HepG2 (cell line): ENCODE results near the gene PHRF1. TPM values are rescaled to one million over a fixed set of nuclear protein-coding genes. Genes with fewer than 3 reads are reported as not detected.

Experiments
- ATF7 ChIP-seq, 2 experiments: fragments of 450-650 bp in 1 of 2; sonication (generic) in 1 of 2; formaldehyde crosslinking in 1 of 2; IDR thresholded peaks; 2 replicates each; pipeline versions ENCODE4 v1.4.0 to v1.6.1; 2016 to 2020; ENCODE audit warnings: antibody characterized with exemption in 1 of 2, mild to moderate bottlenecking in 1 of 2, missing genetic modification reagents in 1 of 2
- GMEB1 ChIP-seq: sonication (generic); formaldehyde crosslinking; IDR thresholded peaks from 2 replicates; pipeline ENCODE4 v1.5.1; 2020; ENCODE audit warnings: missing genetic modification reagents, mild to moderate bottlenecking, borderline replicate concordance
- HDAC1 ChIP-seq: sonication (generic); formaldehyde crosslinking; IDR thresholded peaks from 2 replicates; pipeline ENCODE4 v1.5.1; 2020; ENCODE audit warnings: mild to moderate bottlenecking, missing genetic modification reagents
- HIC2 ChIP-seq: sonication (generic); formaldehyde crosslinking; IDR thresholded peaks from 2 replicates; pipeline ENCODE4 v1.9.0; 2022; ENCODE audit warnings: low read depth, missing genetic modification reagents
- HNRNPH1 ChIP-seq: fragments of 200-400 bp; formaldehyde crosslinking; optimal IDR thresholded peaks from 2 replicates; pipeline ENCODE3; 2017; ENCODE audit warnings: mild to moderate bottlenecking, low read depth, low read length
- HNRNPL ChIP-seq: fragments of 200-400 bp; formaldehyde crosslinking; IDR thresholded peaks from 2 replicates; pipeline ENCODE4 v1.6.1; 2017; ENCODE audit warnings: mild to moderate bottlenecking, low read depth, low read length
- HOXA5 ChIP-seq: sonication (generic); formaldehyde crosslinking; IDR thresholded peaks from 2 replicates; pipeline ENCODE4 v1.4.0; 2020; ENCODE audit warnings: missing genetic modification reagents
- NR2F6 ChIP-seq, 2 experiments: IDR thresholded peaks; 2 replicates each; pipeline ENCODE4 v1.6.1; 2016; ENCODE audit warnings: antibody characterized with exemption in 1 of 2, mild to moderate bottlenecking in 1 of 2
- NRL ChIP-seq: sonication (generic); formaldehyde crosslinking; IDR thresholded peaks from 2 replicates; pipeline ENCODE4 v1.5.0; 2020; ENCODE audit warnings: missing genetic modification reagents, mild to moderate bottlenecking, moderate library complexity, borderline replicate concordance
- PAXIP1 ChIP-seq: sonication (generic); formaldehyde crosslinking; conservative IDR thresholded peaks from 2 replicates; pipeline ENCODE4 v1.4.0; 2020; ENCODE audit warnings: mild to moderate bottlenecking, missing genetic modification reagents, moderate library complexity
- POGZ ChIP-seq: sonication (generic); formaldehyde crosslinking; IDR thresholded peaks from 2 replicates; pipeline ENCODE4 v1.4.0; 2020; ENCODE audit warnings: mild to moderate bottlenecking, missing genetic modification reagents
- POLR2A ChIP-seq, 2 experiments: IDR thresholded peaks; 2 replicates each; pipeline ENCODE4 v1.6.1; 2011; ENCODE audit warnings: low read depth in 2 of 2, low read length in 2 of 2, mild to moderate bottlenecking in 1 of 2, moderate library complexity in 1 of 2; ENCODE audit not compliant: insufficient read depth in 1 of 2
- RXRA ChIP-seq: sonication (generic); formaldehyde crosslinking; IDR thresholded peaks from 2 replicates; pipeline ENCODE4 v1.5.1; 2020; ENCODE audit warnings: missing genetic modification reagents
- SKI ChIP-seq: fragments of 450-650 bp; IDR thresholded peaks from one replicate; pipeline ENCODE4 v1.6.1; 2018; ENCODE audit warnings: mild to moderate bottlenecking; ENCODE audit not compliant: partially characterized antibody
- ZBTB38 ChIP-seq: sonication (generic); formaldehyde crosslinking; IDR thresholded peaks from 2 replicates; pipeline ENCODE4 v1.5.1; 2020; ENCODE audit warnings: mild to moderate bottlenecking, missing genetic modification reagents
- ZIK1 ChIP-seq: sonication (generic); formaldehyde crosslinking; IDR thresholded peaks from 2 replicates; pipeline ENCODE4 v1.5.0; 2020; ENCODE audit warnings: mild to moderate bottlenecking, low read depth, missing genetic modification reagents, borderline replicate concordance
- ZNF598 ChIP-seq: sonication (generic); formaldehyde crosslinking; IDR thresholded peaks from 2 replicates; pipeline ENCODE4 v1.5.1; 2020; ENCODE audit warnings: mild to moderate bottlenecking, missing genetic modification reagents, borderline replicate concordance
- ZNF749 ChIP-seq: sonication (generic); formaldehyde crosslinking; IDR thresholded peaks from 2 replicates; pipeline ENCODE4 v1.8.0; 2022; ENCODE audit warnings: mild to moderate bottlenecking, missing genetic modification reagents, moderate library complexity, borderline replicate concordance
- polyA plus RNA-seq, 8 experiments: library from polyadenylated mRNA; depleted of rRNA in 3 of 8; stranded (reverse) in 7 of 8; unstranded in 1 of 8; fragments of >200 nt; fragmentation: Illumina TruSeq in 4 of 8; extraction: Trizol in 4 of 8; gene quantifications; 2 replicates each; pipeline versions ENCODE4 v1.2.1 to v1.2.3, GENCODE V29; 2011 to 2016; ENCODE audit warnings: low read depth in 4 of 8, missing spikeins in 1 of 8, mixed read lengths in 1 of 8; ENCODE audit not compliant: insufficient read depth in 1 of 8
- total RNA-seq, 5 experiments: library from RNA; depleted of rRNA; stranded (reverse); fragments of >200 nt; fragmentation: Illumina TruSeq; extraction: Trizol; gene quantifications; 2 replicates each; pipeline ENCODE4 v1.2.3, GENCODE V29; 2016; ENCODE audit warnings: low read depth in 1 of 5
- TF ChIP-seq, protein P1 (sequence below): sonication (generic); IDR thresholded peaks from 2 replicates; pipeline ENCODE4 v1.6.1; 2016; ENCODE audit warnings: low read depth, borderline replicate concordance

PHRF1 gene
- total and polyA plus RNA-seq, 2 of the 13 experiments (the other 11 are each of a cell fraction or from before 2014, with no cell fraction given) = 8.2 to 16.7 TPM

- TF ChIP-seq HIC2 (CRISPR knock-in tag) = peak; percentile 37; the same call in 1 of the 2 replicates
- 0 out of 2 replicates have a peak, but pooled peaks have one; percentile 17 for TF ChIP-seq HDAC1
- TF ChIP-seq GMEB1 = no peak
- TF ChIP-seq PAXIP1 (CRISPR knock-in tag) = peak; percentile 49; the same call in 1 of the 2 replicates
- TF ChIP-seq HNRNPH1 = peak; percentile 7
- TF ChIP-seq ATF7 (IDR thresholded peaks at IDR 0.05) = no peak
- TF ChIP-seq ATF7 (CRISPR knock-in tag; IDR thresholded peaks at IDR 0.05) = no peak
- no peak for TF ChIP-seq POGZ (CRISPR knock-in tag)
- TF ChIP-seq ZIK1 (CRISPR knock-in tag) = no peak
- 0 out of 2 replicates have a peak, but pooled peaks have one; percentile 36 for TF ChIP-seq RXRA (CRISPR knock-in tag)
- TF ChIP-seq ZNF598 = no peak
- TF ChIP-seq HOXA5 (CRISPR knock-in tag) = no peak
- TF ChIP-seq ZNF749 (CRISPR knock-in tag) = 0 out of 2 replicates have a peak, but pooled peaks have one; percentile 31
- TF ChIP-seq SKI = peak; percentile 29
- TF ChIP-seq POLR2A (IDR thresholded peaks at IDR 0.05; ENCODE audit: insufficient read depth in 1 of 2, low read depth in 2 of 2, low read length in 2 of 2) = peak in 1 of 2 experiments; percentile 17; a peak in 1 of 4 replicates
- TF ChIP-seq NR2F6 (IDR thresholded peaks at IDR 0.05) = peak; percentile 28; the same call in 1 of the 2 replicates
- TF ChIP-seq NR2F6 (CRISPR knock-in tag; IDR thresholded peaks at IDR 0.05) = peak; percentile 44; the same call in 1 of the 2 replicates
- no peak for TF ChIP-seq NRL (CRISPR knock-in tag)
- TF ChIP-seq HNRNPL = peak; percentile 65; the same call in 1 of the 2 replicates
- 0 out of 2 replicates have a peak, but pooled peaks have one; percentile 4 for TF ChIP-seq ZBTB38 (CRISPR knock-in tag)
- TF ChIP-seq, protein P1, sequence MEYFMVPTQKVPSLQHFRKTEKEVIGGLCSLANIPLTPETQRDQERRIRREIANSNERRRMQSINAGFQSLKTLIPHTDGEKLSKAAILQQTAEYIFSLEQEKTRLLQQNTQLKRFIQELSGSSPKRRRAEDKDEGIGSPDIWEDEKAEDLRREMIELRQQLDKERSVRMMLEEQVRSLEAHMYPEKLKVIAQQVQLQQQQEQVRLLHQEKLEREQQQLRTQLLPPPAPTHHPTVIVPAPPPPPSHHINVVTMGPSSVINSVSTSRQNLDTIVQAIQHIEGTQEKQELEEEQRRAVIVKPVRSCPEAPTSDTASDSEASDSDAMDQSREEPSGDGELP = peak; percentile 16; the same call in 1 of the 2 replicates
These were observed 48.7 kb downstream of the PHRF1 start, which contains the start of gene CDHR5 (continued) for GRCh38 chr11:624705-625635.
